Hepatocyte (in vitro differentiated cells): ENCODE measurements around the gene TWF2. TPM values are rescaled to one million over a fixed set of nuclear protein-coding genes. Genes with fewer than 3 reads are reported as not detected.

Experiments
- DNase-seq: peaks from one replicate; pipeline ENCODE4 v3.0.0-alpha.2; 2016; ENCODE audit warnings: low spot score
- H2AFZ ChIP-seq: fragments of 200-600 bp; sonication (generic); 2 replicates; pipeline ENCODE4 v1.6.0; 2016; ENCODE audit warnings: antibody characterized with exemption, mild to moderate bottlenecking
- H3K27ac ChIP-seq: fragments of 200-600 bp; sonication (generic); 2 replicates; pipeline ENCODE4 v1.5.1; 2016; ENCODE audit warnings: mild to moderate bottlenecking
- H3K27me3 ChIP-seq: fragments of 200-600 bp; sonication (generic); 2 replicates; pipeline ENCODE4 v1.6.1; 2016
- H3K36me3 ChIP-seq: fragments of 200-600 bp; sonication (generic); replicated peaks from 2 replicates; pipeline ENCODE4 v1.5.1; 2016; ENCODE audit warnings: low read depth; ENCODE audit not compliant: insufficient read depth
- H3K4me1 ChIP-seq: fragments of 200-600 bp; sonication (generic); 2 replicates; pipeline ENCODE4 v1.5.1; 2016; ENCODE audit warnings: mild to moderate bottlenecking, moderate library complexity; ENCODE audit not compliant: insufficient read depth
- H3K4me2 ChIP-seq: fragments of 200-600 bp; sonication (generic); 2 replicates; pipeline ENCODE4 v1.6.0; 2016
- H3K4me3 ChIP-seq: fragments of 200-600 bp; sonication (generic); 2 replicates; pipeline ENCODE4 v1.5.1; 2016; ENCODE audit warnings: mild to moderate bottlenecking
- H3K79me2 ChIP-seq: fragments of 200-600 bp; sonication (generic); 2 replicates; pipeline ENCODE4 v1.6.0; 2017; ENCODE audit warnings: mild to moderate bottlenecking
- H3K9me2 ChIP-seq: fragments of 200-600 bp; sonication (generic); replicated peaks from 2 replicates; pipeline ENCODE4 v1.6.0; 2017; ENCODE audit warnings: mild to moderate bottlenecking; ENCODE audit not compliant: insufficient read depth
- H3K9me3 ChIP-seq: fragments of 200-600 bp; sonication (generic); 2 replicates; pipeline ENCODE4 v1.5.1; 2016; ENCODE audit warnings: low read depth, mild to moderate bottlenecking
- H4K20me1 ChIP-seq: fragments of 200-600 bp; sonication (generic); 2 replicates; pipeline ENCODE4 v1.6.0; 2016; ENCODE audit warnings: mild to moderate bottlenecking; ENCODE audit not compliant: insufficient read depth, poor library complexity, severe bottlenecking
- CTCF ChIP-seq: fragments of 200-600 bp; sonication (generic); IDR thresholded peaks from 2 replicates; pipeline ENCODE4 v1.5.1; 2016; ENCODE audit warnings: antibody characterized with exemption, mild to moderate bottlenecking; ENCODE audit not compliant: poor library complexity
- EZH2 ChIP-seq: fragments of 200-600 bp; sonication (generic); IDR thresholded peaks from 2 replicates; pipeline ENCODE4 v1.6.1; 2016; ENCODE audit warnings: antibody characterized with exemption, mild to moderate bottlenecking, borderline replicate concordance
- EZH2phosphoT487 ChIP-seq: fragments of 200-600 bp; sonication (generic); IDR thresholded peaks from one replicate; pipeline ENCODE4 v1.6.1; 2018; ENCODE audit warnings: antibody characterized with exemption, mild to moderate bottlenecking, low read depth, moderate library complexity; ENCODE audit not compliant: unreplicated experiment, severe bottlenecking
- WGBS: methylation state at CpG from one replicate; pipeline ENCODE4 v1.1.6; 2016; ENCODE audit warnings: low lambda C conversion rate; ENCODE audit errors: missing lambda C conversion rate; 5-methylcytosine and 5-hydroxymethylcytosine counted together
- polyA plus RNA-seq: library from polyadenylated mRNA; unstranded; fragments of >200 nt; fragmentation: Nextera tagmentation; extraction: Ambion mirVana; gene quantifications from 2 replicates; pipeline ENCODE4 v1.2.1, GENCODE V29; 2016
- total RNA-seq: library from RNA; depleted of rRNA; stranded (reverse); fragments of >200 nt; gene quantifications from 2 replicates; pipeline ENCODE4 v1.2.3, GENCODE V29; 2014

The TWF2 gene
- total and polyA plus RNA-seq, 2 experiments from 2014 or later, result 47.4 to 52.5 TPM

DNA sequence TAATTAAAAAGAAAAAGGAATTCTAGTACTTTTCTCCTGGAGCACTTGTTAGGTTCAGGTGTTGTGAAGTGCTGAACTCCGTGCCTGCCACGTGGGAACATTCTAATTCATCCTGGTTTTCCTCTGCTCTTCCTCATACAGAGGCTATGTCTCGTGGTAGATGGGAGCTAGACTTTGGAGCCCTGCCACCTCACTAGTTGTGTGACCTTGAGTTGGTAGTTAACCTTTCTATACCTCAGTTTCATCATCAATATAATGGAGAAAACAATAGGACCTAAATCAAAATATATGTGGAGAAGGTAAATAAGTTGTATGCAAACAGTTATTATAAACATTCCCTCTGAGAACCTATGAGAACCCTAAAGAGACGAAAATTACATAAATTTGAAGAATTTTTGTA lies 30.4 kb downstream of the TWF2 start:
- no peak for DNase-seq
- Histone ChIP-seq H3K4me2 (no peak overlapping the region), H3K27me3 (no peaks in the 10 kb centered on the region), H3K79me2 (peaks cover 2% of the 10 kb centered on the region), H3K9me3 (no peaks in the 10 kb centered on the region), H3K27ac (no peak overlapping the region), H4K20me1 (no peaks in the 10 kb centered on the region), H3K36me3 (peaks cover 10% of the 10 kb centered on the region), H3K4me1 (peaks cover 18% of the 10 kb centered on the region), H3K9me2 (no peaks in the 10 kb centered on the region), H3K4me3 (no peak overlapping the region), H2AFZ (no peak overlapping the region)
- TF ChIP-seq CTCF (no peak), EZH2 (no peak), EZH2phosphoT487 (no peak)
- 88% methylated on average over 4 of the region's 4 CpGs for WGBS

DNA sequence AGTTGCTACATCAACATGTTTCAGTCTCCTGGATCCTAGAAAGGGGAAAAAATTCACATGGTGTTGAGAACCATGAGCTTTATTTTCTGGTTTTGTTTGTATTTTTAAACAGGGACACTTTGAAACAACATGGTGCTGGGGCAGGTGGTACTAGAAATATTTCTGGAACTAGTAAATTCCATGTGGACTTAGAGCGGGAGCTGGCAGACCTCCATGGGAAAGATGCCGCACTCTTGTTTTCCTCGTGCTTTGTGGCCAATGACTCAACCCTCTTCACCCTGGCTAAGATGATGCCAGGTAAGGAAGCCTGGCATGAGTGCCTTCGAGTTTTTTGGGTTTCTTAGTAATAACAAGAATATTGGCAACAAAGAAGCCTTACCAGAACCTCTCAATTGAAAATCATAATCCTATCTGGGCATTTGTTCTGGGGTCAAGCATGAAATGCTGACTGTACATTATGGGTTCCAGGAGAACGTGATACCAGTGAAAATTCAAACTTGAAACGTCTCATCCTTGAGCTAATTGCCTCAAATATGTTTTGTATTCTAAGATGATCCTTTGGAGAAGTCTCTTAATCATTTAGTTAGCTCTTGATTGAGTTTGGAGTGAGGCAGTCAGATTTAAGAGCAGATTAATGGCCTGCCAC lies 33.1 kb downstream of the TWF2 start:
- no peaks in the 10 kb centered on the region for H3K9me2 ChIP-seq
- DNase-seq, result no peak
- no peaks in the 10 kb centered on the region for H3K9me3 ChIP-seq
- no peak overlapping the region for H3K4me3 ChIP-seq
- TF ChIP-seq EZH2 (no peak), CTCF (no peak), EZH2phosphoT487 (no peak)
- peaks cover 11% of the 10 kb centered on the region for H3K79me2 ChIP-seq
- no peaks in the 10 kb centered on the region for H3K27me3 ChIP-seq
- no peak overlapping the region for H3K4me2 ChIP-seq
- no peak overlapping the region for H3K27ac ChIP-seq
- H4K20me1 ChIP-seq, result no peaks in the 10 kb centered on the region
- no peak overlapping the region for H2AFZ ChIP-seq
- H3K36me3 ChIP-seq, result peaks cover 10% of the 10 kb centered on the region
- H3K4me1 ChIP-seq, result peaks cover 10% of the 10 kb centered on the region
- 86% methylated on average over 6 of the region's 6 CpGs for WGBS

DNA sequence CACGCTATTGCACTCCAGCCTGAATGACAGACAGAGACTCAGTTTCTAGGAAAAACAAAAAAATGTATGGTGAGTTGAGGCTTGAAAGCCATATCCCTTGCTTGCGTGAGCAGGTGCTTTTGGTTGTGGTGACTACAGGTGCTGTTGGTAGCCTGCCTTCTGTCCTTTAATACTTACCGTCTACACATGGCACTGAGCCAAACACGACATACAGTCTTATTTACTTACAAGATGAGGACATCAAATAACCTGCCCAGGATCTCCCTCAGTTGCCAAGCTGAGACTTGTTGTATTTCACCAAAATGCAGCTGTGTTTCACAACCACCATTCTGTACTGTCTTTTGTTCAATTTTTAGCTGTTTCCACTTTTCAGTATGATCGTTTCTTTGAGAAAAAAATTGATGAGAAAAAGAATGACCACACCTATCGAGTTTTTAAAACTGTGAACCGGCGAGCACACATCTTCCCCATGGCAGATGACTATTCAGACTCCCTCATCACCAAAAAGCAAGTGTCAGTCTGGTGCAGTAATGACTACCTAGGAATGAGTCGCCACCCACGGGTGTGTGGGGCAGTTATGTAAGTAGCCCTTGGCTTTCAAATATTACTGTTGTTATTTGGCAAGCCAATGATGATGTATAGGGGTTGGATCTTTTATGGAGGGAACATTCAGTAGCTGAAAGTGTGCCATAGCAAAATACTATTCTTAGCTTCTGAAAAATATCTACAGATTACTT lies 34.5 kb downstream of the TWF2 start:
- Histone ChIP-seq H4K20me1 (no peaks in the 10 kb centered on the region), H3K4me2 (no peak overlapping the region), H3K79me2 (peaks cover 24% of the 10 kb centered on the region), H3K9me3 (no peaks in the 10 kb centered on the region), H3K4me3 (no peak overlapping the region), H3K27ac (no peak overlapping the region), H3K36me3 (peaks cover 10% of the 10 kb centered on the region), H3K4me1 (peaks cover 6% of the 10 kb centered on the region), H3K27me3 (no peaks in the 10 kb centered on the region), H3K9me2 (no peaks in the 10 kb centered on the region), H2AFZ (no peak overlapping the region)
- 88% methylated on average over 10 of the region's 10 CpGs for WGBS
- TF ChIP-seq CTCF (no peak), EZH2 (no peak), EZH2phosphoT487 (no peak)
- DNase-seq, result no peak
